ENCODE results near the gene COL16A1.

The COL16A1 gene
- total RNA-seq, result 0 to 0.04 (median 0) reads per million in 3 experiments

GRCh38 chr1:31703431-31704270 lies at the start of gene COL16A1:
Gene COL16A1 (minus strand): TSS chr1:31704017. CDS start chr1:31702193, 1,824 bp downstream.
- no peak for DNase-seq

GRCh38 chr1:31752952-31753475 lies 49.2 kb upstream of the COL16A1 start:
- no peak for DNase-seq

DNA sequence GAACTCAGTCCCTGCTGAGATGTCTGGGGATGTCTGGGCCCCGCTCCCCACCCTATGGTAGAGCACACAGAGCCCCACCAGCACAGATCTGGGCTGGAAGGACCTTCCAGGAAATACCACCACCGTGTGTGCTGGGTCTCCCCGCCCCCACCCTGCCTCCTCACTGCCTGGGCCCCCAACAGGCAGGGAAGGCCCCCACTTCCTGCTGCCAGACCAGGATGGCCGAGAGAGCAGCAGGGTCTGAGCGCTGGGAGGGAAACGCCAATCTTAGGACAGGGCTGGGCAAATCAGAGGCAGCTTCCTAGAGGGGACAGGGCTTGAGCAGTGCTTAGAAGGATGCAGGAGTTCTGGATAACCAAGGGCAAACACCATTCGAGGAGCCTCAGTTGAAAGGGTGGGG lies 48.4 kb upstream of the COL16A1 start:
- DNase-seq, result no peak

GRCh38 chr1:31751822-31752241 lies 48.0 kb upstream of the COL16A1 start:
- no peak for DNase-seq

- DNase-seq, result peak; percentile 22
Measured at GRCh38 chr1:31750858-31751510, 47.2 kb upstream of the COL16A1 start.

GRCh38 chr1:31749785-31750735 lies 46.2 kb upstream of the COL16A1 start:
- DNase-seq, result no peak

GRCh38 chr1:31748365-31748764 lies 44.5 kb upstream of the COL16A1 start:
- no peak for DNase-seq

DNA sequence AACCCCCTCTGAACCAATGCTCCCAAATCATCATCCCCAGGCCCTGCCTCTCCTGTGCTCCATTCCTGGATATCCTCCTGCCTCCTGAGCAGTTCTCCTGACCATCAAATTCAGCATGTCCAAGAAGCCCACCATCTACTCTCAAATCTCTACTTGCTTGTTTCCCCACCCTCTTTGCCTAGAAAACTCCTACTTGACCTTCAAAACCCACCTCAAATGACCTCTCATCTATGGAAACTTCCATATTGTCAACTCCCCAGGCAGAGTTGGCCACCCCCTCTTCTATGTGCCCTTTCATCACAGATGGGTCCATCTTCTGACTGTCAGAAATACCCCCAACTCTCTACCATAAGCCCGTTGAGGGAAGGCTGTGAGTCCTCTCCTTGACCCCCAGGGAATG lies 43.5 kb upstream of the COL16A1 start:
- no peak for DNase-seq

GRCh38 chr1:31746687-31747086 lies 42.9 kb upstream of the COL16A1 start:
- no peak for DNase-seq

GRCh38 chr1:31745946-31746670 lies 42.3 kb upstream of the COL16A1 start:
- DNase-seq, result no peak

DNA sequence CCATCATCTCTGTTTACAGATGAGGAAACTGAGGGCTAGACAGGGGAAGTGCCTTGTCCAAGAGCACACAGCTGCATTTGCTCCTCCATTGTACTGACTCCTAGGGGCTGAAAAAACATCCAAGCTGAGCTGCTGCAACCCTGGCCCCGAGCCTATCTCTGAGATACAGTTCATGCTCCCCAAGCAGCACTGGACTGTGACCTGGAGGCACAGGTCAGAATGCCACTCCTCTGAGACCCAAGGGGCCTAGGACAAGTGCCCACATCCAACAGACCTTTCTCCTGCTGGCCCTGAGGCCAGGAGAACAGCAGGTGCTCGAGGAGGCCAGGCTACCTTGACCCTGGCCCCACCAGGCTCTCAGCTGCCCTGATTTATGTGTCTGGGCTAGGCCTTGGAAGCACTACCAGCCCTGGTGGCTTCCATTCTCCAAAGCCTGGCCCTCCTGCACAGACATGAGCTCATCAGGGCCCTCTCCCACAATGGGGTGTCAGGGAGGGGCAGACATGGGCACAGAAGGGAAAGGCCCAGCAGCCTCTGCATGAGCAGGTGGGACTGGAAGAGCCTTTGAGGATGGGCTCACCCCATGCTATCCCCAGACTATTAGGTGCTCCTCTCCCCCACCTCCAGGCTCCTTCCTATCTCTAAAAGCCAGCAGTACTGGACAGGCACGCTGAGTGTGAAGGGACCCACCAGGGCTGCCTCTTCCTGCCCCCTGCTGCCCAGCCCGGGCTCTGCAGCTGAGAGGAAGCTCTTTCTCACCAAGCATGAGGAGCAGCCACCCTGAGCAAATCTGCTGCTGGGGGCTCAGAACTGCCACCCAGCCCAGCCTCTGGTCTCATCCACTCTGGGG lies 41.5 kb upstream of the COL16A1 start:
- peak; percentile 35 for DNase-seq

DNA sequence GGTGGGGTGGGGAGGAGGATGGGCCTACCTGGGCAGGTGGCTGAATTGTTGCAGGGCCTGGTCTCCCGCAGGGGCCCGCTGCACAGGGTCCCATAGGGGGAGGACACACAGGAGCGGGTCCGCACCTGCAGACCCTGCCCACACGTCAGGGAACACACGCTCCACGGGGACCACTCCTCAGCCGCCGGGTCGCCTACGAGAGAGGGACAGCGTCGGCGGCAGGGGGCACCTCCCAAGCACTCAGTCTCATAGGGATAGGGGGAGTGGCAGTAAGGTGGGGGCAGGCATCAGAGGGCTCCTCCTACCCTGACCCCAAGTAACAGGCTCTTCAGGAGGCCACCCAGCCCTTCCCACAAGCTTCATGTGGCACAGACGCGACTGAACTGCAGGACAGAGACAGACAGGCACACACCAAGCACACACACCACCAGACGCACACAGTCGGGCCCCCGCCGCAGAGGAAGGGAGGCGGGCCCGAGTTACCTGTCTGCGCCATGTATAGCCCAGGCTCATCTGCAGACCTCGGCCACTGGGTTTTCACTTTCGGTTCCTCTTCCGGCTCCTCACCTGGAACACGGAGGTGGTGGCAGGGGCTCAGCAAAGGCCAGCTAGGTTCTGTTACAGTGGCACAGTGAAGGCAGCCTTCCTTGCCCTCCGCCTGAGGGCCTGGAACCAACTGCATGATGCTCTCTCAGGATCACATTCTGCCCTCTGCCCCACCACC lies 40.5 kb upstream of the COL16A1 start:
- DNase-seq, result no peak

GRCh38 chr1:31742462-31743212 lies 38.8 kb upstream of the COL16A1 start:
- DNase-seq, result no peak

GRCh38 chr1:31739346-31739745 lies 35.5 kb upstream of the COL16A1 start:
- DNase-seq, result peak; percentile 19

- no peak for DNase-seq
Measured at GRCh38 chr1:31736675-31737074, 32.9 kb upstream of the COL16A1 start.

- DNase-seq, result no peak
Measured at GRCh38 chr1:31735571-31735970, 31.8 kb upstream of the COL16A1 start.

DNA sequence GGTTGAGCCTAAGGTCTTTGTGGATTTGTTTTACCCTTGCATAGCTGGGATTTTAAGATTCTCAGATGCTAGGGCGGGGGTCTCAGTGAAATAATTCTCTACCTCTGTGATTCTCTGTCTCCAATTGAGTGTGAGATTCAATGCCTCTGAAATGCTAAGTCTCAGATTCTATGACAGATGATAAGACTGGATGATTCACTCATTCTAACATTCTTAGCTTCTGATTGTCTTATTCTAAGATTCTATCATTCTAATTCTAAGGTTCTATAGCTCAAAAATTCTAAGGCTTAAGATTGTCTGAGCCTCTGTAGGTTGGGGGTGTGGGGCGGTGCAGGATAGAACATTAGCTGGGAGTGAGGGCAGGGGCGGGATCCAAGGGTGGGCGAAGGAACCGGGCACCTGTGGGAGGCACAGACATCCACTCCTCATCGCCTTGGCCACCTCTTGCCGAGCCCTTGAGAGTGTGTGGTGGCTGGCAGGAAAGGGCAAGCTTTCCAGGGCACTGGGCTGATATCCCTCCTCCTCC lies 30.8 kb upstream of the COL16A1 start:
- DNase-seq, result no peak

DNA sequence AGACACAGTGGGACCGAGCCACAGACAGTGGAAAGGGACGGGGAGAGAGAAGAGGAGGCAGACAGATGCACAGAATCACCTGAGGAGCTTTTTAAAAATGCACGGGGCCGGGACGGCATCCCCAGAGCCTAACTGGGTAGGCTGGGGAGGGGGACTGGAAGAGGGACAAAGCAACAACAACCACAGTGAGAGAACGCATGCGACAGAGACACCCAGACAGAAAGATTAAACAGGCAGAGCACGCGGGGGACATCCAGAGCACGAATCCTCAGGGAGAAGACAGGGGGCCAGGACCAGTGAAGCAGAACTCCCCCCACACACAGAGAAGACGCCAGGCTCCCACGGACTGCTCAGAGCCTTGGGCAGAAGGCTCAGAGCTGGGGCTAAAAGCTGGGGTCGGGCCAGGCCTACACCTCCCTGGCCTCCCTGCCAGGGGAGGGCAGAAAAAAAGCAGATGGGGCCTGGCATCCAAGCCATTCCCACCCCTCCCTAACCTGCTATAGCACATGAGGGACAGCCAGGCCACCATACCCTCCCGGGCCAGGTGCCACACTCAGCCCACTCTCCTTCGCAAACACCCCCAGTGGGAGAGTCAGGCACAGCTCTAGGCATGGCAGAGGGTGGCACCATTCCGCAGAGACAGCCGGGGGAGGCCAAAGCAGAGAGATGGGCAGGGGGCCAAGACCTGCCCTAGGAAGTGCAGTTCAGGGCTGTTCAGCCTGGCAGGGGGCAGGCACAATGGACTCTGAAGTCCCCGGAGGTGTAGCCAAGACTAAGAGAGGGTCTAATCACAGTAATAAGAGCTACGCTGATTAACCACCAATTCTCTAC lies 29.8 kb upstream of the COL16A1 start:
- DNase-seq, result no peak

Data from central memory CD4-positive, alpha-beta T cell (primary cell).